GM12878 (cell line): ENCODE results near the gene MGMT. TPM values are rescaled to one million over a fixed set of nuclear protein-coding genes. Genes with fewer than 3 reads are reported as not detected.

Experiments used
- ATAC-seq: fragments of 200-7000 bp; cut with Tn5 transposase; 3 replicates; pipeline ENCODE4 v1.9.1; 2020; ENCODE audit warnings: mild to moderate bottlenecking, moderate library complexity
- BruUV-seq: library from RNA; stranded (reverse); fragments of 400-500 nt; replicated peaks from 2 replicates; lab custom pipeline; 2021; lab: Mats Ljungman, UMichigan
- CTCF ChIA-PET: fragments of 300-600 bp; sonication (Branson Sonifier 250); formaldehyde crosslinking; extraction: SDS; loops from one replicate; lab custom pipeline; 2021; ENCODE audit warnings: inconsistent platforms; lab: Yijun Ruan, JAX
- POLR2A ChIA-PET: fragments of 350-600 bp; formaldehyde crosslinking; extraction: SDS; loops from one replicate; lab custom pipeline; 2021; ENCODE audit warnings: inconsistent platforms; lab: Charles Lee
- RAD21 ChIA-PET: fragments of 300-600 bp; sonication (Branson Sonifier 250); formaldehyde crosslinking; loops from one replicate; lab custom pipeline; 2023; ENCODE audit warnings: antibody characterized with exemption; ENCODE audit not compliant: unreplicated experiment; lab: Charles Lee
- SMC1A ChIA-PET: fragments of 300-600 bp; sonication (Branson Sonifier 250); formaldehyde crosslinking; loops from one replicate; lab custom pipeline; 2023; ENCODE audit not compliant: unreplicated experiment, uncharacterized antibody; lab: Charles Lee
- DNase-seq: peaks from one replicate; pipeline ENCODE4 v3.0.0-alpha.2; 2011; ENCODE audit warnings: low read depth, low spot score
- FAIRE-seq: peaks from 3 replicates; lab custom pipeline; 2011; peaks lifted over from hg19 to GRCh38; lab: Jason Lieb, UNC
- H2AFZ ChIP-seq: 2 replicates; pipeline ENCODE4 v1.6.0; 2011; ENCODE audit warnings: low read depth, low read length, control low read depth; ENCODE audit not compliant: control insufficient read depth
- H3K27ac ChIP-seq: 2 replicates; pipeline ENCODE4 v1.5.1; 2011; ENCODE audit warnings: control low read depth; ENCODE audit not compliant: control insufficient read depth, insufficient read depth
- H3K27me3 ChIP-seq, 2 experiments: replicated peaks in 1 of 2; 2 replicates each; pipeline versions ENCODE4 v1.6.0 to v1.6.1; 2011; ENCODE audit warnings: low read length in 1 of 2; ENCODE audit not compliant: control insufficient read depth in 2 of 2, insufficient read depth in 2 of 2
- H3K36me3 ChIP-seq, 2 experiments: 2 replicates each; pipeline ENCODE4 v1.5.1; 2011; ENCODE audit warnings: low read length in 1 of 2; ENCODE audit not compliant: control insufficient read depth in 2 of 2, insufficient read depth in 2 of 2
- H3K4me1 ChIP-seq: 2 replicates; pipeline ENCODE4 v1.6.1; 2011; ENCODE audit warnings: mild to moderate bottlenecking, low read length, moderate library complexity, mixed read lengths; ENCODE audit not compliant: control insufficient read depth, insufficient read depth
- H3K4me2 ChIP-seq: 2 replicates; pipeline ENCODE4 v1.6.0; 2011; ENCODE audit warnings: control low read depth; ENCODE audit not compliant: control insufficient read depth, insufficient read depth
- H3K4me3 ChIP-seq: fragments of 200-600 bp; sonication (generic); 2 replicates; pipeline ENCODE4 v1.5.1; 2016
- H3K79me2 ChIP-seq: 2 replicates; pipeline ENCODE4 v1.6.0; 2011; ENCODE audit warnings: low read length; ENCODE audit not compliant: control insufficient read depth, insufficient read depth
- H3K9ac ChIP-seq: 2 replicates; pipeline ENCODE4 v1.8.0; 2011; ENCODE audit warnings: low read length, control low read depth, mixed read lengths; ENCODE audit not compliant: control insufficient read depth, insufficient read depth
- H3K9me3 ChIP-seq: replicated peaks from 3 replicates; pipeline ENCODE4 v1.5.1; 2011; ENCODE audit warnings: mild to moderate bottlenecking, low read length; ENCODE audit not compliant: control insufficient read depth, insufficient read depth
- H4K20me1 ChIP-seq: 2 replicates; pipeline ENCODE4 v1.6.0; 2011; ENCODE audit not compliant: control insufficient read depth, insufficient read depth
- GABPA ChIP-seq: IDR thresholded peaks from 2 replicates; pipeline ENCODE4 v1.6.1; 2014; ENCODE audit warnings: antibody characterized with exemption, low read depth, mild to moderate bottlenecking, inconsistent platforms
- PML ChIP-seq: IDR thresholded peaks from 2 replicates; pipeline ENCODE4 v1.6.1; 2012; ENCODE audit warnings: low read length, inconsistent platforms
- POLR2A ChIP-seq: IDR thresholded peaks from 2 replicates; pipeline ENCODE4 v1.6.1; 2011; ENCODE audit warnings: low read depth, mild to moderate bottlenecking, low read length
- RCOR1 ChIP-seq: conservative IDR thresholded peaks from 2 replicates; pipeline ENCODE4 v1.6.1; 2012; ENCODE audit warnings: low read depth, low read length, improper control_type of control experiment
- RUNX3 ChIP-seq: IDR thresholded peaks from 2 replicates; pipeline ENCODE4 v1.6.1; 2012; ENCODE audit warnings: low read length, inconsistent platforms
- WGBS: methylation state at CpG from one replicate; pipeline ENCODE4 v1.1.6; 2016; ENCODE audit warnings: low lambda C conversion rate; ENCODE audit not compliant: insufficient replicate concordance, insufficient coverage; ENCODE audit errors: missing lambda C conversion rate; 5-methylcytosine and 5-hydroxymethylcytosine counted together
- in situ Hi-C: fragments of 300-500 bp; cut with MboI; formaldehyde crosslinking; loops from 9 replicates; pipeline ENCODE4 v1.14.3; 2018; ENCODE audit warnings: mixed read lengths
- intact Hi-C: fragments of 100-400 bp; cut with micrococcal nuclease; formaldehyde crosslinking; loops from one replicate; pipeline ENCODE4 v1.14.2; 2022; ENCODE audit not compliant: unreplicated experiment
- polyA plus RNA-seq, 11 experiments: library from polyadenylated mRNA; depleted of rRNA in 4 of 11; unstranded in 6 of 11; stranded (reverse) in 5 of 11; fragments of >200 nt; fragmentation: Nextera tagmentation in 4 of 11; fragmentation: Illumina TruSeq in 1 of 11; extraction: Ambion mirVana in 4 of 11; extraction: Trizol in 1 of 11; gene quantifications; 1 replicate in 1 of 11; 2 replicates in 10 of 11; pipeline versions ENCODE4 v1.2.1 to v1.2.3, GENCODE V29; 2011 to 2016; ENCODE audit warnings: inconsistent platforms in 2 of 11, missing spikeins in 2 of 11, low read depth in 1 of 11
- total RNA-seq, 4 experiments: library from RNA; depleted of rRNA in 3 of 4; stranded (reverse); fragments of >200 nt in 3 of 4; fragmentation: Illumina TruSeq in 1 of 4; extraction: Trizol in 1 of 4; gene quantifications; 2 replicates each; pipeline versions ENCODE4 v1.2.1 to v1.2.3, GENCODE V29; 2013 to 2021
- TF ChIP-seq, protein P1 (sequence below): fragments of 450-650 bp; IDR thresholded peaks from 2 replicates; pipeline ENCODE4 v1.6.1; 2017; ENCODE audit warnings: mild to moderate bottlenecking, moderate library complexity
- TF ChIP-seq, protein P2 (sequence below): fragments of 450-650 bp; formaldehyde crosslinking; IDR thresholded peaks from 2 replicates; pipeline ENCODE4 v1.4.0; 2022; ENCODE audit warnings: mild to moderate bottlenecking, moderate library complexity

MGMT gene
- total and polyA plus RNA-seq, 10 of the 15 experiments (the other 5 are each of a cell fraction or from before 2014, with no cell fraction given), result 0.16 to 24.2 (median 13.3) TPM

DNA sequence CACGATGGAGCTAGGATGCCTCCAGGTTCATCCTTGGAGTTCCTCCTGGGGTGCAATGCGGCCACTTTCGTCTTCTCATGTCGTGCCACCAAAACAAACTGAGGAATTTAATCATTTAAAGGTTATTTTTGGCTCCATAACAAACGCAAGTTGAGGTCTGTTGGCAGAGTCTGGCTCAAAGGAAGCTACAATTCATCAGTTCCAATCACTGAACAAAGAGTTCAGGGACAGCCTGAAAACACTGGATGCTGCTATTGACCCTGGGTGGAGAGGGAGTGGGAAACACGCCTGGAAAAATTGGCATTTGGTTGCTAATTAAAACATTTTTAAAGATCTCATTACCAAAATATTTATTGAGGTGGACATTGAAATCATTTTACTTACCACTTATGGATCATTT is 11.4 kb upstream of the MGMT start:
- 15% methylated on average over 6 of the region's 6 CpGs for WGBS
- ATAC-seq (no peak), FAIRE-seq (no peak), DNase-seq (no peak)
- in situ Hi-C loops (no loop called here), intact Hi-C loops (no loop called here)
- no peaks in the 10 kb centered on the region for H3K79me2 ChIP-seq
- H3K27me3 ChIP-seq, result peaks cover 0 to 3% of the 10 kb centered on the region in 2 experiments; a peak in 1 of 4 replicates
- ChIA-PET RAD21 (no interaction called here), CTCF (no interaction called here), SMC1A (no interaction called here), POLR2A (no interaction called here)
- TF ChIP-seq, protein P1, sequence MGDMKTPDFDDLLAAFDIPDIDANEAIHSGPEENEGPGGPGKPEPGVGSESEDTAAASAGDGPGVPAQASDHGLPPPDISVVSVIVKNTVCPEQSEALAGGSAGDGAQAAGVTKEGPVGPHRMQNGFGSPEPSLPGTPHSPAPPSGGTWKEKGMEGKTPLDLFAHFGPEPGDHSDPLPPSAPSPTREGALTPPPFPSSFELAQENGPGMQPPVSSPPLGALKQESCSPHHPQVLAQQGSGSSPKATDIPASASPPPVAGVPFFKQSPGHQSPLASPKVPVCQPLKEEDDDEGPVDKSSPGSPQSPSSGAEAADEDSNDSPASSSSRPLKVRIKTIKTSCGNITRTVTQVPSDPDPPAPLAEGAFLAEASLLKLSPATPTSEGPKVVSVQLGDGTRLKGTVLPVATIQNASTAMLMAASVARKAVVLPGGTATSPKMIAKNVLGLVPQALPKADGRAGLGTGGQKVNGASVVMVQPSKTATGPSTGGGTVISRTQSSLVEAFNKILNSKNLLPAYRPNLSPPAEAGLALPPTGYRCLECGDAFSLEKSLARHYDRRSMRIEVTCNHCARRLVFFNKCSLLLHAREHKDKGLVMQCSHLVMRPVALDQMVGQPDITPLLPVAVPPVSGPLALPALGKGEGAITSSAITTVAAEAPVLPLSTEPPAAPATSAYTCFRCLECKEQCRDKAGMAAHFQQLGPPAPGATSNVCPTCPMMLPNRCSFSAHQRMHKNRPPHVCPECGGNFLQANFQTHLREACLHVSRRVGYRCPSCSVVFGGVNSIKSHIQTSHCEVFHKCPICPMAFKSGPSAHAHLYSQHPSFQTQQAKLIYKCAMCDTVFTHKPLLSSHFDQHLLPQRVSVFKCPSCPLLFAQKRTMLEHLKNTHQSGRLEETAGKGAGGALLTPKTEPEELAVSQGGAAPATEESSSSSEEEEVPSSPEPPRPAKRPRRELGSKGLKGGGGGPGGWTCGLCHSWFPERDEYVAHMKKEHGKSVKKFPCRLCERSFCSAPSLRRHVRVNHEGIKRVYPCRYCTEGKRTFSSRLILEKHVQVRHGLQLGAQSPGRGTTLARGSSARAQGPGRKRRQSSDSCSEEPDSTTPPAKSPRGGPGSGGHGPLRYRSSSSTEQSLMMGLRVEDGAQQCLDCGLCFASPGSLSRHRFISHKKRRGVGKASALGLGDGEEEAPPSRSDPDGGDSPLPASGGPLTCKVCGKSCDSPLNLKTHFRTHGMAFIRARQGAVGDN, result no peak
- no peak for TF ChIP-seq RUNX3
- TF ChIP-seq, protein P2, sequence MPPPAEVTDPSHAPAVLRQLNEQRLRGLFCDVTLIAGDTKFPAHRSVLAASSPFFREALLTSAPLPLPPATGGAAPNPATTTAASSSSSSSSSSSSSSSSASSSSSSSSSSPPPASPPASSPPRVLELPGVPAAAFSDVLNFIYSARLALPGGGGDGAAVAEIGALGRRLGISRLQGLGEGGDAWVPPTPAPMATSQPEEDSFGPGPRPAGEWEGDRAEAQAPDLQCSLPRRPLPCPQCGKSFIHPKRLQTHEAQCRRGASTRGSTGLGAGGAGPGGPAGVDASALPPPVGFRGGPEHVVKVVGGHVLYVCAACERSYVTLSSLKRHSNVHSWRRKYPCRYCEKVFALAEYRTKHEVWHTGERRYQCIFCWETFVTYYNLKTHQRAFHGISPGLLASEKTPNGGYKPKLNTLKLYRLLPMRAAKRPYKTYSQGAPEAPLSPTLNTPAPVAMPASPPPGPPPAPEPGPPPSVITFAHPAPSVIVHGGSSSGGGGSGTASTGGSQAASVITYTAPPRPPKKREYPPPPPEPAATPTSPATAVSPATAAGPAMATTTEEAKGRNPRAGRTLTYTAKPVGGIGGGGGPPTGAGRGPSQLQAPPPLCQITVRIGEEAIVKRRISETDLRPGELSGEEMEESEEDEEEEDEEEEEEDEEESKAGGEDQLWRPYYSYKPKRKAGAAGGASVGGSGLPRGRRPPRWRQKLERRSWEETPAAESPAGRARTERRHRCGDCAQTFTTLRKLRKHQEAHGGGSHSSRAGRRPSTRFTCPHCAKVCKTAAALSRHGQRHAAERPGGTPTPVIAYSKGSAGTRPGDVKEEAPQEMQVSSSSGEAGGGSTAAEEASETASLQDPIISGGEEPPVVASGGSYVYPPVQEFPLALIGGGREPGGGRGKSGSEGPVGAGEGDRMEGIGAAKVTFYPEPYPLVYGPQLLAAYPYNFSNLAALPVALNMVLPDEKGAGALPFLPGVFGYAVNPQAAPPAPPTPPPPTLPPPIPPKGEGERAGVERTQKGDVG (CRISPR knock-in tag), result no peak
- no peak for TF ChIP-seq POLR2A
- TF ChIP-seq RCOR1, result no peak
- no peak for TF ChIP-seq PML
- TF ChIP-seq GABPA, result no peak
- BruUV-seq, result no TSS peak
- no peak overlapping the region for H2AFZ ChIP-seq
- no peak overlapping the region for H3K4me3 ChIP-seq
- no peaks in the 10 kb centered on the region for H3K36me3 ChIP-seq
- H4K20me1 ChIP-seq, result no peaks in the 10 kb centered on the region
- no peak overlapping the region for H3K9ac ChIP-seq
- H3K4me1 ChIP-seq, result no peaks in the 10 kb centered on the region
- no peak overlapping the region for H3K4me2 ChIP-seq
- H3K27ac ChIP-seq, result no peak overlapping the region
- no peaks in the 10 kb centered on the region; the same call in 2 of the 3 replicates for H3K9me3 ChIP-seq
